Esophagus mucosa (tissue), 1 donor: Measurements from ENCODE around the gene GSTM2. TPM values are rescaled to one million over a fixed set of nuclear protein-coding genes. Genes with fewer than 3 reads are reported as not detected.
A peak's percentile ranks its signal among the peaks of the same experiment; 100 is the strongest.

Source experiments
- ATAC-seq: fragments of 200-7000 bp; cut with Tn5 transposase; one replicate; pipeline ENCODE4 v1.9.1; 2020
- total RNA-seq: library from RNA; stranded (reverse); gene quantifications from one replicate; pipeline ENCODE4 v1.2.4, GENCODE V29; 2023
- donor health status: DM: yes; HTN: yes; CAD: no.

The GSTM2 gene
- total RNA-seq, 1 donor from 2014 or later: 17.7 TPM

- ATAC-seq: no peak
Observed at GRCh38 chr1:109630081-109630897, 37.6 kb upstream of the GSTM2 start.

DNA sequence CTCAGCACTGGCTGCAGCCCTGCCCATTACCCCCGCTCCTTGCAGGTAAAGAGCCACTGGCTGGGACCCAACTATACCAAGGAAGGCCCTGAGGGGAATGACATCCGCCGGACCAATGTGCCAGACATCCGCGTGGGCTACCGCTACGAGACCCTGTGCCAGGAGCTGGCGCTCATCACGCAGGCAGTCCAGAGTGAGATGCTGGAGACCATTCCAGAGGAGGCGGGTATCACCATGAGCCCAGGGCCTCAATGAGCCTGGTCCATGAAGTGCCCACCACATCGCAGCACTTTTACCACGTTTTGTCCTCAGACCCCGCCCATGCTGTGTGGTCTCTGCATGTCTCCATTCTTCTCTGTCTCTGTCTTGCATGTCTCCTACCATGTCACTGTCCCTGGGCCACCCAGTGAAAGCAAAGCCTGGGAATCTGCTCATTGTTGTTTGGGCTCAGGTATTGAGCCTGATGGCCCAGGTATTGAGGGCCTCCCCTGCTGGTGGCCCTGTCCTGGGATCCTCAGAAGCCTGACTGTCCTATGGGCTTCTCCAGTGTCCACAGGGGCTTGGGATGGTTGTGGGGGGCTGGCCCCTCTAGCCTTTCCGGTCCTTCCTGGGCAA is 36.9 kb upstream of the GSTM2 start:
- no peak for ATAC-seq

- no peak for ATAC-seq
Observed at GRCh38 chr1:109631513-109632505, 36.0 kb upstream of the GSTM2 start.

GRCh38 chr1:109632671-109633346 is 35.0 kb upstream of the GSTM2 start:
- ATAC-seq: no peak

GRCh38 chr1:109634292-109634691 is 33.6 kb upstream of the GSTM2 start:
- no peak for ATAC-seq

DNA sequence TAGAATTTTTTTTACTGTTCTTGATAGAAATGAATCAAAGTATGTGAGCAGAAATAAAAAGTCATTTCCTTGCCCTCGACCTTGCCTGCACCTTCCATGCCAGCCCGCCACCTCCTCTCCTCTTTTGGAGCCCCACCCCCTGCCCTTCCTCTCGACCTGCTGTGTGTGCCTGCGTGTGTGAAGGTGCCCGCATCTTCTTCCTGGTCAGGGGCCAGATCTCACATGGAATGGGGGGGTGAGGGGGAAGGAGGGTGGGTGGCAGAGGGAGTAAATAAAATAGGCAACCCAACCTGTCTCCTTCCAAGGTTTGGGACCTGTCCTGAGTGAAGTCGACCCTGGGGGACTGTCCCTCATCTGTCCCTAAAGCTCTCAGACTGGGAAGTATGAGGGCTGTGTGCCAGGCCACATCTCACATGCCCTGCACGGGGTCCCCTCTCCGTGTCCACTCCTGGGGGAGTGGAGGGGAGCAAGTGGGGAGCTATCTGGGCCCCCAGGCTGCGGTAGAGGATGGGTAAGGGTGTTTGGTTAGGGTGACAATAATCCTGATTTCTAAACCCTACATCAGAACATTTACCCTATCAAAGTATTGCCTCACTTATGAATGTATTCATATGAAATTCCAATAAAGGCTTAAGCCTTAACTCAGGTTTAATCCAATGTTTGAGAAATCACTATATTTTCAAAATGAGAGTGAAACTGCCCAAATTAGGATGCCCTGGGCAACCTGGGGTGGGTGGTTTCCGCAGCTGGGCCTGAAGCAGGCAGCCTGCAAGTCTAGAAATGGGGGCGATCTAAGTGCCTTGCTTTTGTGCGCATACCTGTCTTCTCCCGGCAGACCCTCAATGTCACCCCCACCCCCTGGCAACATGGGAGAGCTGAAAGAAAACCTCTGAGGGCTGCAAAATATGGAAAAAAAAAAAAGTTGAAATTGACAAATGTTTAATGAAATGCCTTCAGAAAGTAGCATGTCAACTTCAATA is 32.8 kb upstream of the GSTM2 start:
- ATAC-seq: no peak

DNA sequence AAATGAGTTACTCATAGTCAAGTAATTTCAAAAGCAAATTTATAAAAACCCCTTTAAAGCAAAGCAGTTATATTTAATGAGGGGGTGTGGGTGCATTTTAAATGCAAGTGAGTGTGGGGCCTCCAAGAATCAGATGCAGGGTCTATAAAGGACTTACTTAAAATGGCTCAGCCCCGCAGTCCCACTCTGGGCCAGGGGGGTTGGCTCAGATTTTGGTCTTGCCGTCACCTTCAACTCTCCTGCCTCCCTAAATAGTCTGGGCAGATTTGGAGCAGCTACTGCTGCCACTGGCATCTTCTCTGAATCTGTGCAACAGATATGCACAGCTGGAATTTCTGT is 32.0 kb upstream of the GSTM2 start:
- ATAC-seq: no peak

GRCh38 chr1:109636201-109636952 is 31.5 kb upstream of the GSTM2 start:
- ATAC-seq: no peak

DNA sequence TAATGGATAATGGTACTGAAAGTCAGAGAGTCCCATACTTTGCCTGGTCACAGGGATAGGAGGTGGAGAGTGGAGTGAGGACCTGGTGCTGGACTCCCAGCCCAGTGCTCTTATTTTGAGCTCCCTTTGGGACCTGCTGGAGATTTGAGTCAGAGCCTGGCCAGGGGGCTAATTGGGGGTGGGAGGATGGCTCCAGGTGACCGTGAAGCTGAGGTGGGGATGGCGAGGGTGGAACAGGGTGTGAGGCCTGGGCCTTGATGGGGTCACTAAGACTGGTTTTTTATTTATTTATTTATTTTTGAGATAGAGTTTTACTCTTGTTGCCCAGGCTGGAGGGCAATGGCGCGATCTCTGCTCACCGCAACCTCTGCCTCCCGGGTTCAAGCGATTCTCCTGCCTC is 30.4 kb upstream of the GSTM2 start:
- no peak for ATAC-seq

DNA sequence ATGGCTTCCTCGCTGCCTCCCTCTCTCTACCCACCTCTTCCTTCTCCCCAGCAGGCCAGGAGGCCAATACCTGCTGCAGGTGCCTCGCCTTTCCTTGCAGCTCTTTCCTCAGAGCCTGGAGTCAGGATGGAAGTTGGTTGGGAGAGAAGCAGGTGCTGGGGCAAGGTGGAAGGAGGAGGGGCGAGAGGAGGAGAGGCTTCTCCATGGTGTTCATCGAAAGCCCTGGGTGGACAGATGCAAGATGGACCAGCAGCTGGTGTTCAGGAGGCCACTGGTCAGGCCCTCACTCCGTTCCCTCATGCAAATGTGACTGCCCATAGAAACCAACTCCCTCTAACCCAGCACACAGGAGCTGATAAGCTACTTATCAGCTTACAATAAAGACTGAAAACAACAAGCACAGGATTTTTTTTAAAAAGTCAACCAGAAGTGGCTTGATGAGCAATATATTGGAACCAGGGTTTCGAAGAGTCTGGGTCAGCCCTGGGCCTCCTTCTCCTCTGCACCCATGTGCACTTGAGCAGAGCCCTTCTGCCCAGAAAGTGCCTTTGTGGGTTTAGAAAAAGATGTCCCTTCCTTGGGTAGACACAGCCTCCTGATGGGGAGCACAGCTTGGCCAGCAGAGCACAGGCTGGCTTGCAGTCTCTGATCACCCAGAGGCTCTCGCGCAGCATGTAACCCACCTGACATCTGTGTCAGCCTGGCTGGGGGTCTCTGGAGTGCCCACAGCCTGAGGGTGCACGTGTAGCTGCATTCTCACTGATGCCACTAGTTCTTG is 28.6 kb upstream of the GSTM2 start:
- ATAC-seq: no peak

DNA sequence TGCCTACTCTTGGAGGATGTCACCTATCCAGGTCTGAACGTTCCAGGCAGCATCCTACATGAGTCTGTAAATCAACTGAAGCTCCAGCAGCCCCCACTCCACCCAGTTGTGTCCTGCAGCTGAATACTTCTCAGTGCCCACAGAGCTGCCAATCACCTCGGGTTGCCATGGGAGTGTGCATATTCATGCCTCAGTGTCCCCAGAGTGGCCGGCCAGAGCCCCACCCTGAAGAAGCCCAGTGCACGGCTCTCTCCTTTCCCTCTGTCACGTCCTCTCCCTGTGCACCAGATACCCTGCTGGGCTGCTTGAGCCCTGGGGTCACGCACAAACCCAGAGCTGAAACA is 28.0 kb upstream of the GSTM2 start:
- peak; percentile 2 for ATAC-seq

DNA sequence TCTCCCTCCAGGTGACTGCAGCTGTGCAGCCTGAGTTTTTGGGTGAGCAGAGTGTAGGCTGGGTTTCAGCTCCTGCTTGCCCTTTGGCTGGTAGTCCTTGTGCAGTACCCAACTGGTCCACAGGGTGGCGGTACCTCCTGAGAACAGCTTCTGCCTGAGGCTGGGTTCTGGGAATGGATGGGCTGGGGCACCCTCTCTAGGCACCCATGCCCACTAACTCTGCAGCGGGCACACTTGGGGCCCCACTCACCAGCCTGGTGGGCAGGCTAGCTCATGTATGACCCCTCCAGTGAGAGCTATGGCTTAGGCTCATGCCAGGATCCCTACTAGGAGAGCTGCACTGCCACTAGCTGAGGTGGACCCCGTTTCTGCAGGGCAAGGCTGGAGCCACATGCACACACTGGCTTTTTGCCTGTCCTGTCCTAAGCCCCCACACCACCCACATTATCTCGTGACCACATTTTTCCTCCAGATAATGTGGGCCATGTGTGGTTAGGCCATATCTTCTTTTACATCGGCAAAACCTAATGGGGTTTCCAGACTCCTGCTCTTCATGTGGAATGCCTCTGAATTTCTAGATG is 27.5 kb upstream of the GSTM2 start:
- ATAC-seq: peak; percentile 80

- no peak for ATAC-seq
Observed at GRCh38 chr1:109641078-109641740, 26.6 kb upstream of the GSTM2 start.

DNA sequence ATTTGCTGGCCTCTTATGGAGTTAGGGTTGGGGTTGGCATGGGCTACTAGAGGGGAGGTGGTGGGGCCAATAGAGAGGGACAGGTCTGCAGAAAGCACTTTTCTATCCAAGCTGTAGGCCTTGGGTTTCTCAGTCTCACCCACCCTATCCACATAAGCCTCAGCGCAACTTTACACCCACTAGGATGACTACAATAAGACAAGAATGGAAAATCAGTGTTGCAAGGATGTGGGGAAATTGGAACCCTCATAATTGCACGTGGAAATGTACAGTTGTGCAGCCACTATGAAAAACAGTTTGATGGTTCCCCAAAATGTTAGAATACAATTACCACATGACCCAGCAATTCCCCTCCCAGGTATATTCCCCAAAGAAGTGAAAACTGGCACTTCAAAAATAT is 26.0 kb upstream of the GSTM2 start:
- ATAC-seq: no peak

DNA sequence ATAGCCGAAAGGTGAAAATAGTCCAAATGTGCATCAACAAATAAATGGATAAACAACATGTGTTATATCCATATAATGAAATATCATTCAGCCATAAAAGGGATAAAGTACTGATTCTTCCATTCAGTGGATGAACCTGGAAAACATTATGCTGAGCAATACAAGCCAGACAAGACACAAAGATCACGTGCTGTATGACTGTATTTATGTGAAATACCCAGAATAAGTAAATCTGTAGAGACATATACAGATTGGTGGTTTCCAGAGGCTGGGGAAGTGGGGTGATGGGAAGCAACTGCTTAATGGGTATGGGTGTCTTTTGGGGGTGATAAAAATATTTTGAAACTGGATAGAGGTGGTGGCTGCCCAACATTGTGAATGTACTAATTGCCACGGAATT is 25.2 kb upstream of the GSTM2 start:
- no peak for ATAC-seq

- ATAC-seq: peak; percentile 90
Observed at GRCh38 chr1:109643385-109644230, 24.2 kb upstream of the GSTM2 start.

- no peak for ATAC-seq
Observed at GRCh38 chr1:109644670-109645069, 23.2 kb upstream of the GSTM2 start.

DNA sequence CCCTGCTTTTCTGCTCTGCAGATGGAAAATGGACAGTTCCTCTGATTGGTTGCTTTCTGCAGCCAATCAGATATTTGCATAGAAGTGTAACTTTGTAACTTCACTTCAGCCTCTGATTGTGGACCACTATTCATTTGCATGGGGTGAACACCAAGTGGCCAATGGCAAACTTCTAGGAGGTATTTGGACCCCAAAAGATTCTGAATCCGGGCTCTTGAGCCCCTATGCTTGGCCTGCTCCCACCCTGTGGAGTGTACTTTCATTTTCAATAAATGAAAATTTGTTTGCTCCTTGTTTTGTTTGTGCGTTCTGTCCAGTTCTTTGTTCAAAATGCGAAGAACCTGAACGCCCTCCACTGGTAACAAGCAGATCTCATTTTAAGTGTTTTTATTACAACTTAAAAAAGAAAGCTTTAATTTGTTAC is 18.4 kb upstream of the GSTM2 start:
- no peak for ATAC-seq
